K562 (cell line): Measurements from ENCODE around the gene SNX9. TPM values are rescaled to one million over a fixed set of nuclear protein-coding genes. Genes with fewer than 3 reads are reported as not detected.

ENCODE experiments used
- CXXC5 ChIP-seq: fragments of 250-450 bp; sonication (Bioruptor Pico); IDR thresholded peaks from 2 replicates; pipeline ENCODE4 v1.8.0; 2022; ENCODE audit warnings: inconsistent platforms, mild to moderate bottlenecking, moderate library complexity
- HOXB6 ChIP-seq: fragments of 250-450 bp; sonication (Bioruptor Pico); IDR thresholded peaks from 2 replicates; pipeline ENCODE4 v1.5.1; 2022; ENCODE audit warnings: mild to moderate bottlenecking, borderline replicate concordance
- NFIX ChIP-seq: fragments of 250-450 bp; sonication (Bioruptor Pico); IDR thresholded peaks from 2 replicates; pipeline ENCODE4 v1.4.0; 2020; ENCODE audit warnings: low read depth, mild to moderate bottlenecking, moderate library complexity
- PREB ChIP-seq: sonication (generic); formaldehyde crosslinking; IDR thresholded peaks from 2 replicates; pipeline ENCODE4 v1.8.1; 2023; ENCODE audit warnings: mild to moderate bottlenecking, missing genetic modification reagents
- SIN3B ChIP-seq: fragments of 450-650 bp; IDR thresholded peaks from 2 replicates; pipeline ENCODE4 v1.6.1; 2017; ENCODE audit warnings: low read depth, mild to moderate bottlenecking, moderate library complexity
- SMARCC2 ChIP-seq: fragments of 450-650 bp; IDR thresholded peaks from 2 replicates; pipeline ENCODE4 v1.6.1; 2017; ENCODE audit warnings: antibody characterized with exemption, moderate library complexity, mild to moderate bottlenecking, low read depth
- TEAD1 ChIP-seq, 2 experiments: fragments of 450-650 bp in 1 of 2; sonication (generic) in 1 of 2; formaldehyde crosslinking; IDR thresholded peaks; 2 replicates each; pipeline versions ENCODE4 v1.4.0 to v1.8.0; 2020 to 2022; ENCODE audit warnings: mild to moderate bottlenecking in 2 of 2, missing genetic modification reagents in 1 of 2
- U2AF2 ChIP-seq: fragments of 200-400 bp; formaldehyde crosslinking; optimal IDR thresholded peaks from 2 replicates; pipeline ENCODE3; 2017; ENCODE audit warnings: low read depth, mild to moderate bottlenecking, low read length
- ZBTB11 ChIP-seq, 3 experiments: fragments of 200-800 bp in 1 of 3; fragments of 250-450 bp in 1 of 3; fragments of 450-650 bp in 1 of 3; sonication (Bioruptor Pico) in 1 of 3; sonication (Bioruptor generic) in 1 of 3; formaldehyde crosslinking in 1 of 3; IDR thresholded peaks; 2 replicates each; pipeline versions ENCODE4 v1.6.1 to v1.8.0; 2016 to 2022; ENCODE audit warnings: mild to moderate bottlenecking in 2 of 3, missing genetic modification characterization in 2 of 3, missing compliant biosample characterization in 1 of 3, moderate library complexity in 1 of 3
- ZNF175 ChIP-seq: fragments of 200-800 bp; sonication (Bioruptor generic); IDR thresholded peaks from 2 replicates; pipeline ENCODE4 v1.6.1; 2016; ENCODE audit warnings: low read depth, mild to moderate bottlenecking, missing genetic modification characterization, missing compliant biosample characterization
- ZNF354B ChIP-seq: fragments of 250-450 bp; sonication (Bioruptor Pico); IDR thresholded peaks from 2 replicates; pipeline ENCODE4 v1.4.0; 2020
- ZNF384 ChIP-seq: IDR thresholded peaks from 2 replicates; pipeline ENCODE4 v1.6.1; 2012; ENCODE audit warnings: low read depth, low read length, improper control_type of control experiment
- ZNF707 ChIP-seq: fragments of 250-450 bp; sonication (Bioruptor Pico); conservative IDR thresholded peaks from 2 replicates; pipeline ENCODE4 v1.8.0; 2022; ENCODE audit warnings: inconsistent platforms, mild to moderate bottlenecking, moderate library complexity
- ZNF76 ChIP-seq: fragments of 250-450 bp; sonication (Bioruptor Pico); IDR thresholded peaks from 2 replicates; pipeline ENCODE4 v1.4.0; 2020; ENCODE audit warnings: mild to moderate bottlenecking, moderate library complexity, borderline replicate concordance
- polyA plus RNA-seq, 8 experiments: library from polyadenylated mRNA; depleted of rRNA in 4 of 8; stranded (reverse) in 5 of 8; unstranded in 3 of 8; fragments of >200 nt; fragmentation: Nextera tagmentation in 2 of 8; fragmentation: Illumina TruSeq in 1 of 8; extraction: Ambion mirVana in 2 of 8; extraction: Trizol in 1 of 8; gene quantifications; 2 replicates each; pipeline versions ENCODE4 v1.2.1 to v1.2.3, GENCODE V29; 2011 to 2014; ENCODE audit warnings: inconsistent platforms in 1 of 8, missing spikeins in 1 of 8
- total RNA-seq, 7 experiments: library from RNA; depleted of rRNA in 6 of 7; stranded (reverse); fragments of >200 nt in 6 of 7; fragmentation: Illumina TruSeq in 2 of 7; extraction: Trizol in 2 of 7; gene quantifications; 2 replicates each; pipeline versions ENCODE4 v1.2.1 to v1.2.3, GENCODE V29; 2011 to 2021; ENCODE audit warnings: low replicate concordance in 1 of 7

The SNX9 gene
- total and polyA plus RNA-seq, 9 of the 15 experiments (the other 6 are each of a cell fraction or from before 2014, with no cell fraction given), result 6.0 to 81.7 (median 57.1) TPM

- TF ChIP-seq ZBTB11 (CRISPR knock-in tag; IDR thresholded peaks at IDR 0.05), result no peak
- 0 out of 2 replicates have a peak, but pooled peaks have one; percentile 41 for TF ChIP-seq PREB (CRISPR knock-in tag)
- TF ChIP-seq CXXC5 (CRISPR knock-in tag), result 0 out of 2 replicates have a peak, but pooled peaks have one; percentile 16
- no peak for TF ChIP-seq ZNF76
- TF ChIP-seq TEAD1 (CRISPR knock-in tag; IDR thresholded peaks at IDR 0.05), result no peak
- TF ChIP-seq ZNF354B, result no peak
- no peak for TF ChIP-seq SIN3B
- no peak for TF ChIP-seq HOXB6
- no peak for TF ChIP-seq U2AF2
- no peak for TF ChIP-seq ZNF175
- TF ChIP-seq NFIX (CRISPR knock-in tag), result no peak
- TF ChIP-seq SMARCC2, result no peak
- no peak for TF ChIP-seq ZNF707 (CRISPR knock-in tag)
- 0 out of 2 replicates have a peak, but pooled peaks have one; percentile 28 for TF ChIP-seq ZNF384
Observed at GRCh38 chr6:157814883-157815282, 8.2 kb upstream of the SNX9 start (continued).
